ENCODE results near the gene MPG.

- TF ChIP-seq ZFP36 (IDR thresholded peaks at IDR 0.05; ENCODE audit: borderline replicate concordance, partially characterized antibody) (no peak), EHMT2 (IDR thresholded peaks at IDR 0.05; ENCODE audit: low read depth) (no peak), CTCF (IDR thresholded peaks at IDR 0.05) (no peak), BHLHE40 (IDR thresholded peaks at IDR 0.05; ENCODE audit: low read depth, low read length) (no peak), CEBPB (IDR thresholded peaks at IDR 0.05) (no peak), POLR2A (IDR thresholded peaks at IDR 0.05; ENCODE audit: low read length) (0 out of 2 replicates have a peak, but pooled peaks have one; percentile 16), ZSCAN20 (CRISPR knock-in tag; IDR thresholded peaks at IDR 0.05) (no peak)
Measured at GRCh38 chr16:78444-79150, 572 bp downstream of the MPG start.
